Cardiac fibroblast (primary cell): ENCODE data around the gene DSC2.
"Not testable (repeated sequence)": the region's sequence is repeated elsewhere in the genome, so short reads cannot be mapped to it uniquely, and the experiment has no call there.

Experiments used
- DNase-seq, 2 donors: peaks; one replicate each; pipeline versions ENCODE4 v3.0.0 to v3.0.0-alpha.2; 2010; ENCODE audit warnings: low read depth in 2 of 2
- H3K4me3 ChIP-seq, 2 donors: replicated peaks in 1 of 2; 1 replicate in 1 of 2; 2 replicates in 1 of 2; pipeline ENCODE4 v1.5.1; 2011; ENCODE audit warnings: low read depth in 2 of 2, low read length in 2 of 2, mild to moderate bottlenecking in 2 of 2, moderate library complexity in 1 of 2
- TF ChIP-seq, protein P1 (sequence below): IDR thresholded peaks from one replicate; pipeline ENCODE4 v1.5.1; 2011; ENCODE audit warnings: low read depth, mild to moderate bottlenecking, low read length, inconsistent platforms

The DSC2 gene

DNA sequence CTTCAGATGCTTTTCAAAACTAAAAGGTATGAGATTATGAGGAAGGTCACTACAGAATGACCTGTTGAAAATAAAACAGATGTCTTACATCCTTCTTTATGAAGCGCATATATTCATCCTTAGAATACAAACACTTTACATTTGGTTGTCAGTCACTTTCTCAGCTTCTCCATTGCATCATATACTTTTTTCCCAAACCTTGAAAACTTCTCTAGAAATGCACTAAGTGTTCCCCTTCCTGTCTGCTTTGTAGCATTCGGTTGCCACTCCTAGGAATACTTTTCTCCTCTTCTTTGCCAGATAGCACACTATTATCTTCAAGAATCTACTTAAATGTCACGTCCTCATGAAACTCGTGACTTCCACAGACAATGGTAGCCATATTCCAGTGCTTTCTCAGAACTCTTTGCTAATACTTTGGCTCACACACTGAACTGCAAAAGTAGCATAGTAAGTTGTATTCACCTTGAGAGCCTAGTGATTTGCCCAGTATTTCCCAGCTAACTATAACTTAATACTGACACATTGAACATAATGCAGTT, 32.8 kb upstream of the DSC2 start:
- TF ChIP-seq, protein P1, sequence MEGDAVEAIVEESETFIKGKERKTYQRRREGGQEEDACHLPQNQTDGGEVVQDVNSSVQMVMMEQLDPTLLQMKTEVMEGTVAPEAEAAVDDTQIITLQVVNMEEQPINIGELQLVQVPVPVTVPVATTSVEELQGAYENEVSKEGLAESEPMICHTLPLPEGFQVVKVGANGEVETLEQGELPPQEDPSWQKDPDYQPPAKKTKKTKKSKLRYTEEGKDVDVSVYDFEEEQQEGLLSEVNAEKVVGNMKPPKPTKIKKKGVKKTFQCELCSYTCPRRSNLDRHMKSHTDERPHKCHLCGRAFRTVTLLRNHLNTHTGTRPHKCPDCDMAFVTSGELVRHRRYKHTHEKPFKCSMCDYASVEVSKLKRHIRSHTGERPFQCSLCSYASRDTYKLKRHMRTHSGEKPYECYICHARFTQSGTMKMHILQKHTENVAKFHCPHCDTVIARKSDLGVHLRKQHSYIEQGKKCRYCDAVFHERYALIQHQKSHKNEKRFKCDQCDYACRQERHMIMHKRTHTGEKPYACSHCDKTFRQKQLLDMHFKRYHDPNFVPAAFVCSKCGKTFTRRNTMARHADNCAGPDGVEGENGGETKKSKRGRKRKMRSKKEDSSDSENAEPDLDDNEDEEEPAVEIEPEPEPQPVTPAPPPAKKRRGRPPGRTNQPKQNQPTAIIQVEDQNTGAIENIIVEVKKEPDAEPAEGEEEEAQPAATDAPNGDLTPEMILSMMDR: no peak
- H3K4me3 ChIP-seq: no peak overlapping the region
- DNase-seq: no peak

DNA sequence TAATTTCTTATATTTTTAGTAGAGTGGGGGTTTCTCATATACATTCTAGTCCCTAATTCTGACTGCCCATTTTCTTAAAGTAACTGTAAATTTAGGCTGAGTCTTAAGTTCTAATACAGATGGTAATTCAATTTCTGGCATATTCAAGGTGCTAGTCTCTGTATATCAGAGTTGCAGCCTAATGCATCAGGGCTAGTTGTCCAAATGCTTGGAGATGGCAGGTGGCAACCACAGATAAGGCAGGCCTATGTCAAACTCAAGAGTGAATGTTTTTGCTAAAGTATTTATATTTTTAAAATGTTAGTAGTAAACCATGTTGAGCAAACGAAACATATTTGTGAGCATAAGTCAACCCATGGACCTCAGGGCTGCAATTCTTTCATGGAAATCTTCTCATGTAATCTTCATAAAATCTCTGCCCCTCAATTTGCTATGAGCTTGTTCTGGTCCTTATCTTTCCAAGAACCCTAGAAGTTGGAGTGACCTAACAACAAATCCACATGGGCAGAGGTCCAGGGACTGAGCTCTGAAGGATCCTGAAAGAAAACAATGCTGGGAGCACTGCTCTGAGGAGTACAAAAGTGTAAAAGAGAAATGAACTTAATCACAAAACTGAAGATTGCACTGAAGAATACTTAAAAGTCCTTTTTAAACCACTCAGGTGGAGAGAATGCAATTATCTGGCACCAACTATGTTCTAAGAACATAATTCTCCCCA, 27.3 kb upstream of the DSC2 start:
- no peak overlapping the region for H3K4me3 ChIP-seq
- TF ChIP-seq, protein P1: no peak
- DNase-seq: no peak

DNA sequence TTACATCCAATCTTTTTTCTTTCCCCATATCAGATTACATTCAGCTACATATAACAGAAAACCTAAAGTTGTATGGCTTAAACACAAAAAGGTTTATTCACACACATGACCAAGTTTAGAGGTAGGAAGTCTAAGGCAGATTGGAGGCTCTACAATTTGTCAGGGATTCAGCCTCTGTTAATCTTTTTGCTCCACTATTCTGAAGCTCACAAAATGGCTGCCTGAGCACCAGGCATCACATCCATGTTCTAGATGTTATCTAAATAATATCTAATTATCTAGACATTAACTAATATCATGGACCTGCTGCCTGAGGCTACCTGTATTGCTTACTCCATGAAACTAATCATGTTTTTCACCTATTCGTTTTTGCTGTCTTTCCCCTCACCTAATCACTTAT, 23.7 kb upstream of the DSC2 start:
- TF ChIP-seq, protein P1: no peak
- no peak for DNase-seq
- no peak overlapping the region for H3K4me3 ChIP-seq

DNA sequence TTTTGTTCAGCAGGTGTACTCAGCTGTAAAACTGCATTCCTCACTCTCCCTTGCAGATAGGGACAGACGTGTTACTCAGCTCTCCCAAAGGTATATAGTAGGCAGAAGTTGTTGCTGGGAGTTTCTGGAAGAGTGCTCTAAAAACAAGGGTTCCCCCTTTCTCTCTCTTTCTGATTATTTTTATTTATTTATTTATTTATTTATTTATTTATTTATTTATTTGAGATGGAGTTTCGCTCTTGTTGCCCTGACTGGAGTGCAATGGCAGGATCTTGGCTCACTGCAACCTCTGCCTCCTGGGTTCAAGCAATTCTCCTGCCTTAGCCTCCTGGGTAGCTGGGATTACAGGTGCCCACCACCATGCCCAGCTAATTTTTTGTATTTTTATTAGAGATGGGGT, 20.9 kb upstream of the DSC2 start:
- not testable (repeated sequence) for DNase-seq, H3K4me3 ChIP-seq

DNA sequence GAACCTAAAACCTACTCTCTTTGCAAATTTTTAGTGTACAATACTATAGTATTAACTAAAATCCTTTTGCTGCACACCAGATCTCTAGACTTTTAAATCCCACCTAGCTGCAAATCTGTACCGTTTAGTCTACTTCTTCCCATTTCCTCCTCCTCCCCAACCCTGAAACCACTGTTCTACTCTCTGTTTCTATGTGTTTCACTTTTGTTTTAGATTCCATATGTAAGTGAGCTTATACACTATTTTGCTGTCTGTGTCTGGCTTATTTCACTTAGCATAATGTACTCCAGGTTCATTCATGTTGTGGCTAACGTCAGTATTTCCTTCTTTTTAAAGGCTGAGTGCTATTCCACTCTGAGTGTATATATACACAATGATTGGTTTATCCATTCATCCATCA, 18.4 kb upstream of the DSC2 start:
- no peak overlapping the region for H3K4me3 ChIP-seq
- TF ChIP-seq, protein P1: no peak
- no peak for DNase-seq

DNA sequence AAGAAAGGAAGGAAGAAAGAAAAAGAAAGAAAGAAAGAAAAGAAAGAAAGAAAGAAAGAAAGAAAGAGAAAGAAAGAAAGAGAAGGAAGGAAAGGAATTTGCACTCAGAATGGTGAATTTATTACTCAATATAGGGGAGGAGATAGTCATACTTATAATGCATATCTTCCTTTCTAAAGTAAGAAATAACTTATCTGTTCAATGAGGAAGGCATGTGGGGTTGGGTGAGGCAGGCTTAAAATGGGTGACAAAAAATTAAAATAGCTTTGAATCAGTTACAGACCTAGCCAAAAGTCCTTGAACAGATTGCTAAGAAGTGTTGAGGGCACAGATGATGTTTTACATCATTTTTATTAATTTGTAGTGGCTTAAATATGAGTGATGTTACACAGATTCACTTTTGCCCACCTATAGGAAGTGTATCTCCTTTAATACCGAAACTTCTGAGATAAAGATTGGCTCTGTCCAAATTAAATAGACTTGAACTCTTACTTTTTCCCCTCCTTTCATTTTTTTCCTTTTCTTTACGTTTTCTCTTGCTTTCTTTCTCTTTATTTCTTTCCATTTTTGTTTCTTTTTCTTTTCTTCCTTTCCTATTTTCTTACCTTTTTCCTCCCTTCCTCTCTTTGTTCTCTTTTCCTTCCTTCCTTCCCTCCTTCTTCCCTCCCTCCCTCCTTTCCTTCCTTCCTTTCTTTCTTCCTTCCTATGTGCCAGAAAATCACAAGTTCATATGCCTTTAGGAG, 14.8 kb upstream of the DSC2 start:
- no peak for DNase-seq
- no peak overlapping the region for H3K4me3 ChIP-seq
- TF ChIP-seq, protein P1: no peak

DNA sequence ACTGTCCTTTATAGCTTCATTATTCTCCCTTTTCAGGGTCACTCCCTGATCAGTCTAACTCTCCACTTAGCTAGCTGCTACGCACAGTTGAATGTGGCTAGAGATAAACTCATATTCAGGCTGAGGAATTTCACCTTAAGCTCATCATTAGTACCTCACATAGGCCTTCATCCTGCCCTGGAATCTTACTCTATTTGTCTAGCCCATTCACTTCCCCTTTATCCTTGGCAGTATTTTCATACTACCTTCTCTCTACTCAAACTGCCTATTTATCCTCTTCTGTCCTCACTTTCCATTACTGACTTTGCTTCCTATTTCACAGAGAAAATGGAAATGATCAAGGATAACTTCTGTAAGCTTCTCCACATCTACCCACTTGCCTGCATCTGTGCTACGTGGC, 10.6 kb upstream of the DSC2 start:
- TF ChIP-seq, protein P1: no peak
- no peak for DNase-seq
- no peak overlapping the region for H3K4me3 ChIP-seq
